ENCODE results near the gene PDE1A. TPM values are rescaled to one million over a fixed set of nuclear protein-coding genes. Genes with fewer than 3 reads are reported as not detected.
A peak's percentile ranks its signal among the peaks of the same experiment; 100 is the strongest.
"Not testable (repeated sequence)": the region's sequence is repeated elsewhere in the genome, so short reads cannot be mapped to it uniquely, and the experiment has no call there.

Gene PDE1A
- total RNA-seq, 1 experiment from 2014 or later = not detected

- DNase-seq (ENCODE audit: low spot score) = no peak
Measured at GRCh38 chr2:182406221-182406620, 20.6 kb downstream of the PDE1A start.

DNA sequence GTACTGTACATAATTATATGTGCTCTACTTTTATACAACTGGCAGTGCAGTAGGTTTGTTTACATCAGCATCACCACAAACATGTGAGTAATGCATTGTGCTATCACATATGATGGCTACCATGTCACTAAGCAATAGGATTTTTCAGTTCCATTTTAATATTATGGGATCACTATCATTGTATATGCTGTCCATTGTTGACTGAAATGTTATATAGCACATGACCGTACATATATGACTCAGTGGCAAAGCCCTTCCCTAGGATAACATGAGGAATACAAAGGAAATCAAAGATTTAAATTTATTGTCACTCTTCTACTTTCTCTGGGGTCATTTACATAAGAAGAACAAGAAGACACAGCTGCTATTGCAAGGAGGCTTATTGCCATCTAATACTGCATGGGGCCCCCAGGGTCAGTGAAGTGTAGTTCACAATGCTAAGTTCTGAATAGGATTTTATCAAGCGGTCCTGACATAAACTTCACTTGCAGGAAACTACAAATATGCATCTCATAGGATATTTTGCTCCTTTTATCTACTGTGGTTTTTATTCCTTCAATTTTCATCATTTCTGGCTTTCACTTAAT lies 21.8 kb downstream of the PDE1A start:
- DNase-seq (ENCODE audit: low spot score) = no peak

- peak; percentile 59 for DNase-seq (ENCODE audit: low spot score)
Measured at GRCh38 chr2:182404092-182404491, 22.7 kb downstream of the PDE1A start.

- no peak for DNase-seq (ENCODE audit: low spot score)
Measured at GRCh38 chr2:182393270-182393760, 33.5 kb downstream of the PDE1A start.

DNA sequence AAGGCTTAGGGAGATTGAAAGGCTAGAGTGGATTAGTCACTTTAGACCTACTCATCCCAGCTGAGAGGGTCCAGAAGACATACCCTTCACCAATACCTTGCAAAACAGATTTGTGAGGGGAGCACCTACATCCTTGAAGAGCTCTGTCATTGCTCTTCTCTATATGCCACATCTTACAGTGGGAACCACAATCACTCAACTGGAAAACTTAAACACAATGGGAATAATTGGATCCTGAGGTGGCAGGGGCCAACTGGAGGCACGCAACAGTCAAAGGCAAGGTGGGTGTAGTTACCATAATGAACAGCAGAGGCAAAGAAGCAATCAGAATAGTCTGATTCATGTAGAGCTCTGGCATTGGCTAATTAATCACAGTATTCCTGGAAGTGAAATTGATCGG lies 35.4 kb downstream of the PDE1A start:
- DNase-seq (ENCODE audit: low spot score) = no peak

DNA sequence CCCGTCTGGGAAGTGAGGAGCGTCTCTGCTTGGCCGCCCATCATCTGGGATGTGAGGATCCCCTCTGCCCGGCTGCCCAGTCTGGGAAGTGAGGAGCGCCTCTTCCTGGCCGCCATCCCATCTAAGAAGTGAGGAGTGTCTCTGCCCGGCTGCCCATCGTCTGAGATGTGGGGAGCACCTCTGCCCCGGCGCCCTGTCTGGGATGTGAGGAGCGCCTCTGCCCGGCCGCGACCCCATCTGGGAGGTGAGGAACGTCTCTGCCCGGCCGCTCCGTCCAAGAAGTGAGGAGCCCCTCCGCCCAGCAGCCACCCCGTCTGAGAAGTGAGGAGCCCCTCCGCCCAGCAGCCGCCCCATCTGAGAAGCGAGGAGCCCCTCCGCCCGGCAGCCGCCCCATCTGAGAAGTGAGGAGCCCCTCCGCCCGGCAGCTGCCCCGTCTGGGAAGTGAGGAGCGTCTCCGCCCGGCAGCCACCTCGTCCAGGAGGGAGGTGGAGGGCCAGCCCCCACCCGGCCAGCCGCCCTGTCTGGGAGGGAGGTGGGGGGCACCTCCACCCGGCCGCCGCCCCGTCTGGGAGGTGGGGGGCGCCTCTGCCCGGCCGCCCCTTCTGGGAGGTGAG lies 40.5 kb downstream of the PDE1A start:
- not testable (repeated sequence) for DNase-seq (ENCODE audit: low spot score)

DNA sequence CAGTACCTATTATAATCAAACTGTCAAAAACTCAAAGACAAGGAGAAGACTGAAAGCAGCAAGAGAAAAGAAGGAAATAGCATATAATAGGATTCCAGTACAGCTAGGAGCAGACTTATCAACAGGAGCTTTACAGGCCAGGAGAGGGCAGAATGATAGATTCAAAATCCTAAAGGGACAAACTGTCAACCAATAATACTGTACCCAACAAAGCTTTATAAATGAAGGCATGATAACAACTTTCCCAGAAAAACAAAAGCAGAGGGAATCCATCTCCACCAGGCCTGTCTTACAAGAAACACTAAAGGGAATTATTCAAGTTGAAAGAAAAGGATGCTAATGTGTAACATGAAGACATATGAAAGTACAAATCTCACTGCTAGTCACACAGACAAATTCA lies 42.0 kb downstream of the PDE1A start:
- DNase-seq (ENCODE audit: low spot score) = no peak

GRCh38 chr2:182381225-182381624 lies 45.6 kb downstream of the PDE1A start:
- DNase-seq (ENCODE audit: low spot score) = no peak

- DNase-seq (ENCODE audit: low spot score) = no peak
Measured at GRCh38 chr2:182379241-182379640, 47.6 kb downstream of the PDE1A start.

DNA sequence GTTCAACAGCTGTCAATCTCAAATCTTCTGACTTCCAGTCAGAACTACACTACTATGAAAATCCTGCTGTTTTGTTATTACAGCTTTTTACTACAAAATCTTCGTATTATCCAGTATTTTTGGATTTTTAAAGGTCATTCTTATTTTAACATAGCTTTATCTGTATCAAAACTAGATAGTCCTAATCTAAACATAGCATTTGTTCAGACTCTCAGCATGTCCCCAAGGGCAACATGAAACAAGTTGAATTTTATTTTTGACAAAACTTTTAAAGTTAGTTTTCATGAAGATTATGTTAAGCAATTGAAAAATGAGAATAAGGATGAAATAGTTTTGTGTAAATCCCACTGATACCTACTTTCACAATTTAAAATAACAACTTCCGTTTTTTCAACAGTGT lies 48.1 kb downstream of the PDE1A start:
- no peak for DNase-seq (ENCODE audit: low spot score)

DNA sequence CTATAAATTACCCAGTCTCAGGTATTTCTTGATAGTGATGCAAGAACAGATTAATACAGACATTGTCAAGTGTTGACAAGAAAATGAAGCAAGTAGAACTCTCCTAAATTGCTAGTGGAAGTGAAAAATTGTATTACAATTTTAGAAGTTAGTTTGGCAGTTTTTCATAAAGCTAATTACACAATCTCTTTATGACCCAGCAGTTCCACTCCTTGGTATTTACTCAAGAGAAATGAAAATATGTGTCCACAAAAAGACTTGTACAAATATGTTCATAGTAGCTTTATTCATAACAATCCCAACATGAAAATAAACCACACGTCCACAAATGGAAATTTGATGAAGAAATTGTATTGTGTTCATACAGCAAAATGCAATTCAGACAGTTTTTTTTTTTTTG lies 49.4 kb downstream of the PDE1A start:
- no peak for DNase-seq (ENCODE audit: low spot score)

- no peak for DNase-seq (ENCODE audit: low spot score)
Measured at GRCh38 chr2:182375862-182376261, 51.0 kb downstream of the PDE1A start.

GRCh38 chr2:182372661-182373060 lies 54.2 kb downstream of the PDE1A start:
- DNase-seq (ENCODE audit: low spot score) = peak; percentile 96

DNA sequence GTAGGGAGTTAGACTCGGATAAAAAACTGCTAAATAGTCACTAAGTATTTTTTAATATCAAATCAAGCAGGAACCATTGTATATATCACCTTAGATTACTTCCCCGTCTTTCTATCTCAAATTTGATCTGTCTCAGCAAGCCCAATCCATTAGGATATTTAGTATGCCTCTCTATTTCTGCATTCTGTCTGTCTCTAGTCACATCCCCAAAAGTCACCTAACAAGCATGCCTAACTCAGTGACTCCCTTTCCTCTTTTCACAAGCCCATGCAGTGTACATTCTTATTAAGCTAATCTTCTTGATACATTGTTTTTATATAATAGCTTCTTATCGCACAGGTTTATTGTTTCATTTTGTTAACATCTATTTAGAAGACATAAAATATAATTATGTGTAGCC lies 57.8 kb downstream of the PDE1A start:
- no peak for DNase-seq (ENCODE audit: low spot score)

- DNase-seq (ENCODE audit: low spot score) = no peak
Measured at GRCh38 chr2:182368446-182368845, 58.4 kb downstream of the PDE1A start.

DNA sequence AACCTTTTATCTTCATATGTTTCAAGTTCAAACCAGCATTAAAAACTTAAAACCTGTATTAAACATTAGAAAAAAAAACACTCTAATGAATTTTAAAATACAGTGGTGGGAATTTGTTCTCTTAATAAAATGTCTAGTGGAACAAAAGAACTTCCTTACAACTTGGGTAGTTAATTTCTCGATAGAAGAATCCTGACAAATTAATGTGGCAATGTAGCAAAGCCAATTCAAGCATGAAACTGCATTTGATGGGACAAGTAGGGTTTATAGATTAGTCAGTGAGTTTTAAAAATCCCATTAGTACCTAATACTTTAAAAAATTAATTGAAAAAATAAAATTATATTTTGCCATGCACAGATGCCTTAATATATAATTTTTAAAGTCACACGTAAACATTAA lies 59.4 kb downstream of the PDE1A start:
- no peak for DNase-seq (ENCODE audit: low spot score)

- no peak for DNase-seq (ENCODE audit: low spot score)
Measured at GRCh38 chr2:182366628-182367027, 60.2 kb downstream of the PDE1A start.

DNA sequence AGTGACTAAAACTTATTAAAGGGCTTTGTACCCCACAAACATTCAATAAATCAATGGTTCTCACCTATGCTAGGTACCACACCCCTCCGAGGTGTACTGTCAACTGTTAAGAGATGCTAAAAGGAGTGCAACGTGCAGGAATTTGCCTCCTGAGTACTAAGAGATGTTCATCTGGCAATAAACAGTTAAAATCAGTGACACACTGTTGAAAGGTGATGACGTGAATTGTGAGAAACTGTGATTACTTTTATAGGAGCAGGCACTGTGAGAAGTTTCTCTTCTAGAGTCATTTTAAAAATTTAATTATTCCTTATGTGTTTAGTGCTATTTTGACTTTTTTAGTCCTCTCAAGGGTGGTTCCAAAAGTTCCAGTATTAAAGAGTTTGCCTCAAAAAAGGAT lies 61.0 kb downstream of the PDE1A start:
- DNase-seq (ENCODE audit: low spot score) = no peak

GRCh38 chr2:182361477-182361876 lies 65.4 kb downstream of the PDE1A start:
- DNase-seq (ENCODE audit: low spot score) = no peak

DNA sequence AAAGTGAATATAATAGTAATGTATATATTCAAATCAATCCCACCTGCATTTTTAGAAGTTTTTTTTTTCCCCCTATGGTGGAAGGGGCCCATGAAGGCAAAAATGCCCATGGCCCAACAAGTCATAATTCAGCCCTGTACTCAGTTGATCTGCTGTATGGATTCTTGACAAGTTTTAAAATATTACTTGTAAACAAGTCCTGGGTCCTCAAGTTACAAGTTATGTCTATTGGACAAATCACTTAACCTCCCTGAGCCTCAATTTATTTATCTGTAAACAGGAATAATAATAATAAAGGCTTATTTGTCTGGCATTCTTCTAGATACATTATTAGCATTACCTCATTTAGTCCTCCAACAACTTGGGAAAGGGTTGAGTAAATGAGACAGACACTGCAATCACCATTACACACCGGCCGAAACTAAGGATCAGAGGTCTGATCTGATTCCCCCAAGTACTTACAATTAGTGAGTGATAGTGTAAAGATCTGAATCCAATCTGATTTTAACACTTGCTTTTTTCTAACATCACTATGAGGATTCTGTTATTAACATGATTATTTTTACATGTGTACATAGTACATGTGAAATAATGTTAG lies 66.1 kb downstream of the PDE1A start:
- DNase-seq (ENCODE audit: low spot score) = no peak

- DNase-seq (ENCODE audit: low spot score) = no peak
Measured at GRCh38 chr2:182359990-182360662, 66.7 kb downstream of the PDE1A start.

- DNase-seq (ENCODE audit: low spot score) = no peak
Measured at GRCh38 chr2:182359027-182359989, 67.5 kb downstream of the PDE1A start.
